Cortex of kidney (tissue), 1 donor: ENCODE data around the gene EDA.

Experiments
- DNase-seq: peaks from one replicate; lab custom pipeline; 2025; lab: John Stamatoyannopoulos, UW

Gene EDA

GRCh38 chrX:70066646-70067045, 450.7 kb downstream of the EDA start:
- no peak for DNase-seq

GRCh38 chrX:70079297-70079696, 463.4 kb downstream of the EDA start:
- no peak for DNase-seq

GRCh38 chrX:70079870-70080269, 464.0 kb downstream of the EDA start:
- DNase-seq: no peak

- DNase-seq: no peak
Observed at GRCh38 chrX:70082723-70083122, 466.8 kb downstream of the EDA start.

GRCh38 chrX:70084592-70085240, 468.8 kb downstream of the EDA start:
- no peak for DNase-seq

- DNase-seq: no peak
Observed at GRCh38 chrX:70087857-70088630, 472.1 kb downstream of the EDA start.

GRCh38 chrX:70088751-70089150, 472.8 kb downstream of the EDA start:
- DNase-seq: no peak
